KMS-11 (cell line): ENCODE results near the gene SPATC1L.

ENCODE experiments used
- H2AFZ ChIP-seq: fragments of 200-600 bp; sonication (generic); 2 replicates; pipeline ENCODE4 v1.6.1; 2016; ENCODE audit warnings: antibody characterized with exemption, mixed run types, low read depth
- H3K27ac ChIP-seq: fragments of 200-600 bp; sonication (generic); 2 replicates; pipeline ENCODE4 v1.6.1; 2016; ENCODE audit warnings: mild to moderate bottlenecking, mixed run types
- H3K27me3 ChIP-seq: fragments of 200-600 bp; sonication (generic); 2 replicates; pipeline ENCODE4 v1.6.1; 2017; ENCODE audit warnings: mild to moderate bottlenecking, low read depth, mixed run types, moderate library complexity; ENCODE audit not compliant: insufficient read depth
- H3K36me3 ChIP-seq: fragments of 200-600 bp; sonication (generic); 2 replicates; pipeline ENCODE4 v1.6.1; 2017; ENCODE audit warnings: mild to moderate bottlenecking, mixed run types; ENCODE audit not compliant: insufficient read depth
- H3K4me1 ChIP-seq: fragments of 200-600 bp; sonication (generic); 2 replicates; pipeline ENCODE4 v1.6.1; 2016; ENCODE audit warnings: mild to moderate bottlenecking, low read depth, mixed run types; ENCODE audit not compliant: poor library complexity, severe bottlenecking
- H3K4me2 ChIP-seq: fragments of 200-600 bp; sonication (generic); 2 replicates; pipeline ENCODE4 v1.7.0; 2016; ENCODE audit warnings: mild to moderate bottlenecking, mixed run types
- H3K4me3 ChIP-seq: fragments of 200-600 bp; sonication (generic); IDR thresholded peaks from 2 replicates; pipeline ENCODE4 v1.6.1; 2017; ENCODE audit warnings: low read depth, low read length, mixed read lengths; ENCODE audit not compliant: insufficient read depth
- H3K79me2 ChIP-seq: fragments of 200-600 bp; sonication (generic); 2 replicates; pipeline ENCODE4 v1.6.1; 2016; ENCODE audit warnings: low read depth, mixed run types; ENCODE audit not compliant: insufficient read depth
- H3K9ac ChIP-seq: fragments of 200-600 bp; sonication (generic); 2 replicates; pipeline ENCODE4 v1.6.1; 2016; ENCODE audit warnings: mild to moderate bottlenecking, mixed run types
- H4K20me1 ChIP-seq: fragments of 200-600 bp; sonication (generic); 2 replicates; pipeline ENCODE4 v1.6.1; 2016; ENCODE audit warnings: mild to moderate bottlenecking, mixed run types; ENCODE audit not compliant: insufficient read depth
- TF ChIP-seq, protein P1 (sequence below): fragments of 200-600 bp; sonication (generic); conservative IDR thresholded peaks from 2 replicates; pipeline ENCODE4 v1.6.1; 2017; ENCODE audit warnings: low read depth, mild to moderate bottlenecking, antibody characterized with exemption, low read length, moderate library complexity, mixed read lengths

SPATC1L gene

DNA sequence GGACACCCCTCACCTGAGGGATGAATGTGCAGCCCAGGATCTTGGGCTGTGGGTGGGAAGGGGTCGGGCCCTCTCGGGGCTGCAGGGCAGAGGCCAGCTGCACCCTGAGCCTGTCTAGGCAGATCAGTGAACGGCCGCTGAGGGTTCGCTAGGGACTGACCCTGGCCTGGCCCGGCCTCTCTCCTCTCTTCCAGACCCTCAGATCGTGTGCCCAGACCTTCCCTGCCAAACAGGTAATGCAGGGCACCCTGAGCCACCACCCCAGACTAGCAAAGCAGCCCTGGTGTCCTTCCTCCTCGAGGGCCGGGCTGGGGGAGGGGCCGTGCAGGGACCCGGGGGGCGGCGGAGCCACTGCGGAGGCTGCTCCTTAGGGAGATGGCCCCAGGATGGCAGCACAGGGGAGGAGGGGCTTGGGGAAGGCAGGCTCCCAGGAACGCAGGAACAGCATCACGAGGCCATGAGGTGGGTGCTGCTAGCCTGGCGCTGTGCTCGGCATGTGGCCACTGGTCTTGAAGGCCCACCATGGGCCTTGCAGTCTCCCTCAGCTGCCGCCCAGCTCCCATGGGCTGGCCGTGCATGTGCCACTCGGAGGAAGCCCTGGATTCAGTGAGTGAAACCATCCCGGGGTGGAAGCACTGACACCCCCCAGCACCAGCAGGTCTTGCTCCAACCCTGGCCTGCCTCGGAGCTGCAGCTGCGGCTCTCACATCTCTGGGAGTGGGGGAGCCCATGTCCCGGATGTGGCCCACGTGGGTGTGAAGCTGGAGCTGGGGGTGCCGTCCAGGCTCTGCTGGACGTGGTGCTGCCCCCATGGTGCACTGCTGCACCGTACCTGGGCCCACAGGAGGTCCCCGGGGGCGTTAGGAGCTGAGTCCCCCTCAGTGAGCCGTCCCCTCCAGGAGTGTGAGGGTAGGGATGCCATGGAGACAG lies 57.7 kb downstream of the SPATC1L start:
- no peaks in the 10 kb centered on the region for H3K4me1 ChIP-seq
- H3K4me2 ChIP-seq: no peak overlapping the region
- no peaks in the 10 kb centered on the region for H3K36me3 ChIP-seq
- H3K4me3 ChIP-seq: no peak overlapping the region
- H4K20me1 ChIP-seq: no peaks in the 10 kb centered on the region
- no peaks in the 10 kb centered on the region for H3K79me2 ChIP-seq
- TF ChIP-seq, protein P1, sequence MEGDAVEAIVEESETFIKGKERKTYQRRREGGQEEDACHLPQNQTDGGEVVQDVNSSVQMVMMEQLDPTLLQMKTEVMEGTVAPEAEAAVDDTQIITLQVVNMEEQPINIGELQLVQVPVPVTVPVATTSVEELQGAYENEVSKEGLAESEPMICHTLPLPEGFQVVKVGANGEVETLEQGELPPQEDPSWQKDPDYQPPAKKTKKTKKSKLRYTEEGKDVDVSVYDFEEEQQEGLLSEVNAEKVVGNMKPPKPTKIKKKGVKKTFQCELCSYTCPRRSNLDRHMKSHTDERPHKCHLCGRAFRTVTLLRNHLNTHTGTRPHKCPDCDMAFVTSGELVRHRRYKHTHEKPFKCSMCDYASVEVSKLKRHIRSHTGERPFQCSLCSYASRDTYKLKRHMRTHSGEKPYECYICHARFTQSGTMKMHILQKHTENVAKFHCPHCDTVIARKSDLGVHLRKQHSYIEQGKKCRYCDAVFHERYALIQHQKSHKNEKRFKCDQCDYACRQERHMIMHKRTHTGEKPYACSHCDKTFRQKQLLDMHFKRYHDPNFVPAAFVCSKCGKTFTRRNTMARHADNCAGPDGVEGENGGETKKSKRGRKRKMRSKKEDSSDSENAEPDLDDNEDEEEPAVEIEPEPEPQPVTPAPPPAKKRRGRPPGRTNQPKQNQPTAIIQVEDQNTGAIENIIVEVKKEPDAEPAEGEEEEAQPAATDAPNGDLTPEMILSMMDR: no peak
- no peak overlapping the region for H3K9ac ChIP-seq
- H3K27ac ChIP-seq: no peak overlapping the region
- peaks cover 45% of the 10 kb centered on the region for H3K27me3 ChIP-seq
- H2AFZ ChIP-seq: no peak overlapping the region

DNA sequence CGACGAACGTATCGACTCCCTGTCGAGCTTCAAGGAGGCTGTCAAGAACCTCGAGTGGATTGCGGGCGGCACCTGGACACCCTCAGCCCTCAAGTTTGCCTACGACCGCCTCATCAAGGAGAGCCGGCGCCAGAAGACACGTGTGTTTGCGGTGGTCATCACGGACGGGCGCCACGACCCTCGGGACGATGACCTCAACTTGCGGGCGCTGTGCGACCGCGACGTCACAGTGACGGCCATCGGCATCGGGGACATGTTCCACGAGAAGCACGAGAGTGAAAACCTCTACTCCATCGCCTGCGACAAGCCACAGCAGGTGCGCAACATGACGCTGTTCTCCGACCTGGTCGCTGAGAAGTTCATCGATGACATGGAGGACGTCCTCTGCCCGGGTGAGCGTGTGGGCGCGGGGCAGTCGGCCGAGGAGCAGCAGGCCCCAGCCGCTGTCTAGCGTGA lies 58.4 kb downstream of the SPATC1L start:
- Histone ChIP-seq H3K9ac (no peak overlapping the region), H3K27ac (no peak overlapping the region), H3K4me3 (no peak overlapping the region), H3K79me2 (no peaks in the 10 kb centered on the region), H2AFZ (no peak overlapping the region), H4K20me1 (no peaks in the 10 kb centered on the region), H3K4me1 (no peaks in the 10 kb centered on the region), H3K4me2 (no peak overlapping the region), H3K27me3 (peaks cover 47% of the 10 kb centered on the region), H3K36me3 (no peaks in the 10 kb centered on the region)
- TF ChIP-seq, protein P1: no peak

DNA sequence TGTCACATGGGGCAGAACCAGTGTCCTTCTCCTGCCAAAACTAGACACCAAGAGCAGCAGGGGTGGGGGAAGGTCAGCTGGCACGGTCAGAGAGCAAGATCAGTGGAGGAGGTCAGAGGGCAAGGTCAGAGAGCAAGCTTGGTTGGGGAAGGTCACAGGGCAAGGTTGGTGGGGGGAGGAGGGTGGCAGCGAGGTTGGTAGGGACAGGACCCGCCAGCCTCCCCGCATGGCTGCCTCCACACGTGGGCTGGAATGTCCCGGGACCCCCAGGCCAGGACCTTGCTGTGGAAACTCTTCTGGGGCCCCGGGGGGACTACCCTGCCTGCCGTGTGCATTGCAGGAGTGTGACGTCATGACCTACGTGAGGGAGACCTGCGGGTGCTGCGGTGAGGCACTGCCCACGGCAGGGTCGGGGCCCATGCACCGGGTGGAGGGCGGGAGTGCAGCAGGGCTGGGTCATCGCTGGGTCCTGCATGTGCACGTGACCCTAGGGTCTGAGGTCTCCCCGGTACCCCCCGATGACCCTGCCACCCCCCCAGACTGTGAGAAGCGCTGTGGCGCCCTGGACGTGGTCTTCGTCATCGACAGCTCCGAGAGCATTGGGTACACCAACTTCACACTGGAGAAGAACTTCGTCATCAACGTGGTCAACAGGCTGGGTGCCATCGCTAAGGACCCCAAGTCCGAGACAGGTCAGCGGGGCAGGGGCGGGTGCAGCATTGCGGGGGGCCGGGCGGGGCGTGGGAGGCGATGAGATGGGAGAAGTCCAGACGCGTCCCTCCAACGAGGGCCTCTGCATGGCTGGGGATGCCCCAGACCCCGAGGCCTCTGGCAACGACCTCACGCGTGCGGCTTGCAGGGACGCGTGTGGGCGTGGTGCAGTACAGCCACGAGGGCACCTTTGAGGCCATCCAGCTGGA lies 59.1 kb downstream of the SPATC1L start:
- no peaks in the 10 kb centered on the region for H3K79me2 ChIP-seq
- no peaks in the 10 kb centered on the region for H3K4me1 ChIP-seq
- H2AFZ ChIP-seq: no peak overlapping the region
- no peak overlapping the region for H3K9ac ChIP-seq
- no peak overlapping the region for H3K4me3 ChIP-seq
- TF ChIP-seq, protein P1: no peak
- H3K27ac ChIP-seq: no peak overlapping the region
- no peaks in the 10 kb centered on the region for H3K36me3 ChIP-seq
- peaks cover 43% of the 10 kb centered on the region for H3K27me3 ChIP-seq
- no peak overlapping the region for H3K4me2 ChIP-seq
- H4K20me1 ChIP-seq: no peaks in the 10 kb centered on the region

DNA sequence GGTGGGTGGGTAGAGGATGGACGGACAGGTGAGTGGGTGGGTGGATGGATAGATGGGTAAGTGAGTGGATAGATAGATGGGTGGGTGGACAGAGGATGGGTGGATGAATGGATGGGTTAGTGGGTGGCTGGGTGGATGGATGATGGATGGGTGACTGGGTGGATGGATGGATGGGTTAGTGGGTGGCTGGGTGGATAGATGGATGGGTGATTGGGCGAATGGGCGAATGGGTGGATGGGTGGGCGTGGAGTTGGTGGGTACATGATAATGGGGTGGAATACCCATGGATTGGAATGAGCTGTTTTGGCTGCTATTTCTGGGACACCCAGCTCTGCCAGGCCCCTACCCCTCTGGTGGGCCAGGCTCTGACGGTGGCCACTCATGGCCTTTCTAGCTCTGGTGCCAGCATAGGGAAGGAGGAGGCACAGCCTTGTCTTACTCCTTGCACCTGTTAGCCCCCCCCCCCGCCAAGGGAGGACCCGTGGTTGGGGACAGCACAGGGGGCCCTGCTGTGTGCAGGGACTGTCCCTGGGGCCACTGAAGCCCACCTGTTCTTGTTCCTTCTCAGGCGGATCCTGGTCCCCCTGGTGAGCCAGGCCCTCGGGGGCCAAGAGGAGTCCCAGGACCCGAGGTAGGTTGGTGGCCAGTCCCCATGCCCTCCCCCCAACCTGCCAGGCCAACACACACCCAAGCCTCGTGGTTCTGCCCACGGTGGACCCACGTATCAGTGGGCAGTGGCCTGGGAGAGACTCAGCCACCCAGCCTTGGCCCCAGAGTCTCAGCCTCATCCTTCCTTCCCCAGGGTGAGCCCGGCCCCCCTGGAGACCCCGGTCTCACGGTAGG lies 60.0 kb downstream of the SPATC1L start:
- H3K9ac ChIP-seq: no peak overlapping the region
- H3K4me2 ChIP-seq: no peak overlapping the region
- H2AFZ ChIP-seq: no peak overlapping the region
- H3K4me1 ChIP-seq: no peaks in the 10 kb centered on the region
- no peaks in the 10 kb centered on the region for H3K79me2 ChIP-seq
- no peaks in the 10 kb centered on the region for H4K20me1 ChIP-seq
- H3K27me3 ChIP-seq: peaks cover 40% of the 10 kb centered on the region
- no peak overlapping the region for H3K27ac ChIP-seq
- H3K36me3 ChIP-seq: no peaks in the 10 kb centered on the region
- H3K4me3 ChIP-seq: no peak overlapping the region
- TF ChIP-seq, protein P1: no peak
